ENCODE data around the gene PTPN3.
"Not testable (repeated sequence)": the region's sequence is repeated elsewhere in the genome, so short reads cannot be mapped to it uniquely, and the experiment has no call there.

The PTPN3 gene

GRCh38 chr9:109385499-109385898 lies 112.6 kb downstream of the PTPN3 start:
- no peak for DNase-seq

GRCh38 chr9:109383947-109384346 lies 114.2 kb downstream of the PTPN3 start:
- DNase-seq: no peak

GRCh38 chr9:109383356-109383755 lies 114.8 kb downstream of the PTPN3 start:
- no peak for DNase-seq

- DNase-seq: no peak
Measured at GRCh38 chr9:109382585-109382984, 115.5 kb downstream of the PTPN3 start.

- no peak for DNase-seq
Measured at GRCh38 chr9:109382182-109382581, 115.9 kb downstream of the PTPN3 start.

GRCh38 chr9:109381011-109381729 lies 116.9 kb downstream of the PTPN3 start:
- DNase-seq: no peak

- no peak for DNase-seq
Measured at GRCh38 chr9:109379513-109379912, 118.6 kb downstream of the PTPN3 start.

GRCh38 chr9:109378316-109378715 lies 119.8 kb downstream of the PTPN3 start:
- DNase-seq: no peak

GRCh38 chr9:109372246-109372645 lies 125.9 kb downstream of the PTPN3 start:
- DNase-seq: no peak

- no peak for DNase-seq
Measured at GRCh38 chr9:109371374-109371773, 126.7 kb downstream of the PTPN3 start.

- DNase-seq: no peak
Measured at GRCh38 chr9:109369285-109369684, 128.8 kb downstream of the PTPN3 start.

- no peak for DNase-seq
Measured at GRCh38 chr9:109360771-109361170, 137.3 kb downstream of the PTPN3 start.

GRCh38 chr9:109358968-109359603 lies 139.0 kb downstream of the PTPN3 start:
- DNase-seq: not testable (repeated sequence)

GRCh38 chr9:109355564-109356297 lies 142.4 kb downstream of the PTPN3 start:
- no peak for DNase-seq

GRCh38 chr9:109354190-109354589 lies 143.9 kb downstream of the PTPN3 start:
- no peak for DNase-seq

- DNase-seq: no peak
Measured at GRCh38 chr9:109351032-109351431, 147.1 kb downstream of the PTPN3 start.

GRCh38 chr9:109349421-109349846 lies 148.7 kb downstream of the PTPN3 start:
- DNase-seq: no peak

- no peak for DNase-seq
Measured at GRCh38 chr9:109346904-109347303, 151.2 kb downstream of the PTPN3 start.

- DNase-seq: no peak
Measured at GRCh38 chr9:109344866-109345265, 153.2 kb downstream of the PTPN3 start.

- DNase-seq: no peak
Measured at GRCh38 chr9:109342878-109343277, 155.2 kb downstream of the PTPN3 start.

GRCh38 chr9:109341561-109341960 lies 156.5 kb downstream of the PTPN3 start:
- no peak for DNase-seq

GRCh38 chr9:109340979-109341378 lies 157.1 kb downstream of the PTPN3 start:
- DNase-seq: not testable (repeated sequence)

- DNase-seq: no peak
Measured at GRCh38 chr9:109336409-109336808, 161.7 kb downstream of the PTPN3 start.

GRCh38 chr9:109335929-109336328 lies 162.2 kb downstream of the PTPN3 start:
- no peak for DNase-seq
